ENCODE results near the gene COBL. TPM values are rescaled to one million over a fixed set of nuclear protein-coding genes. Genes with fewer than 3 reads are reported as not detected.

COBL gene
- total RNA-seq, 4 donors from 2014 or later, result under 0.01 to 7.7 (median 2.6) TPM

DNA sequence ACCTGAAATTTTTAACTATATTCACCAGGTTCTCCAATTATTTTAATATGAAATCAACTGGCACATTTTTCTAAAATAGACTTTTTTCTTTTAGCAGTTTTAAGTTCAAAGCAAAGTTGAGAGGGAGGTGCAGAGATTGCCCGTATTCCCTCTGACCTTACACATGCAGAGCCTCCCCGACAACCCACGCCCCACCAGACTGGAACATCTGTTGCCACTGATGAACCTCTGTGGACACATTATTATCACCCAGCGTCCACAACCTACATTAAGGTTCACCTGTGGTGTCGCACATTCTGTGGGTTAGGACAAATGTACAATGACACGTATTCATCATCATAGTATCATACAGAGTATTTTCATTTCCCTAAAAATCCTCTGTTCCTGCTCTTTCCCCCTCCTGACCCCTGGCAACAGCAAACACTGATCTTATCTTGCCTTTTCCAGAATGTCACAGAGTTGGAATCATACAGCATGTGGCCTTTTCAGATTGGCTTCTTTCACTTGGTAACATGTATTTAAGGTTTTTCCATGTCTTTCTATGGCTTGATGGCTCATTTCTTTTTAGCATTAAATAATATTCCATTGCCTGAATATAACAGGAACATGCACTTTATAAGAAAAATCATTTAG, 37.1 kb downstream of the COBL start:
- Histone ChIP-seq H3K36me3 (no peaks in the 10 kb centered on the region), H3K4me1 (no peaks in the 10 kb centered on the region), H3K27me3 (no peaks in the 10 kb centered on the region), H3K27ac (no peak overlapping the region), H3K9me3 (no peaks in the 10 kb centered on the region), H3K4me3 (no peak overlapping the region)
- TF ChIP-seq POLR2A (IDR thresholded peaks at IDR 0.05), result no peak
- TF ChIP-seq, protein P1, sequence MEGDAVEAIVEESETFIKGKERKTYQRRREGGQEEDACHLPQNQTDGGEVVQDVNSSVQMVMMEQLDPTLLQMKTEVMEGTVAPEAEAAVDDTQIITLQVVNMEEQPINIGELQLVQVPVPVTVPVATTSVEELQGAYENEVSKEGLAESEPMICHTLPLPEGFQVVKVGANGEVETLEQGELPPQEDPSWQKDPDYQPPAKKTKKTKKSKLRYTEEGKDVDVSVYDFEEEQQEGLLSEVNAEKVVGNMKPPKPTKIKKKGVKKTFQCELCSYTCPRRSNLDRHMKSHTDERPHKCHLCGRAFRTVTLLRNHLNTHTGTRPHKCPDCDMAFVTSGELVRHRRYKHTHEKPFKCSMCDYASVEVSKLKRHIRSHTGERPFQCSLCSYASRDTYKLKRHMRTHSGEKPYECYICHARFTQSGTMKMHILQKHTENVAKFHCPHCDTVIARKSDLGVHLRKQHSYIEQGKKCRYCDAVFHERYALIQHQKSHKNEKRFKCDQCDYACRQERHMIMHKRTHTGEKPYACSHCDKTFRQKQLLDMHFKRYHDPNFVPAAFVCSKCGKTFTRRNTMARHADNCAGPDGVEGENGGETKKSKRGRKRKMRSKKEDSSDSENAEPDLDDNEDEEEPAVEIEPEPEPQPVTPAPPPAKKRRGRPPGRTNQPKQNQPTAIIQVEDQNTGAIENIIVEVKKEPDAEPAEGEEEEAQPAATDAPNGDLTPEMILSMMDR (IDR thresholded peaks at IDR 0.05), result no peak
- DNase-seq, result no peak
- intact Hi-C loops (cut with DNase I; ENCODE audit: low total_unique reads), result no loop called here

DNA sequence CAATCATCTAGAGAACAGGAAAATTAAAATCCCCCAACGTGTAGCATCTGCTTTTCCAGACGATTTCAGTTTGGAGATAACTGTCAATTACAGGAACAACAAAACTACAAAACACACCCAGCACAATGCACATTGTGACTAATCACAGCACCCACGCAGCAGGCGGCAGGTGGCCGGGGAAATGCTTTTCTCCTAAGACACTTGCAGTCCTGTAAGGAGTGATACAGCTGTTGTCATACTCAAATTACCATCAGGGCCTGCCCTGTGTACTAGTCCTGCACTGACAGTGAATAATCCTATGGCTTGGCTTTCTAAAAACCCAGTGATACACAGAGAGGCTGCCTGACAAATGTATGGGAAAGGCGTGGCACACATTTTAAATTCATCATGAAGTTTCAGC, 37.8 kb downstream of the COBL start:
- no peaks in the 10 kb centered on the region for H3K27me3 ChIP-seq
- TF ChIP-seq POLR2A (IDR thresholded peaks at IDR 0.05), result no peak
- TF ChIP-seq, protein P1 (IDR thresholded peaks at IDR 0.05), result no peak
- H3K36me3 ChIP-seq, result no peaks in the 10 kb centered on the region
- H3K4me1 ChIP-seq, result no peaks in the 10 kb centered on the region
- H3K27ac ChIP-seq, result no peak overlapping the region
- H3K4me3 ChIP-seq, result no peak overlapping the region
- intact Hi-C loops (cut with DNase I; ENCODE audit: low total_unique reads), result no loop called here
- H3K9me3 ChIP-seq, result no peaks in the 10 kb centered on the region
- no peak for DNase-seq

DNA sequence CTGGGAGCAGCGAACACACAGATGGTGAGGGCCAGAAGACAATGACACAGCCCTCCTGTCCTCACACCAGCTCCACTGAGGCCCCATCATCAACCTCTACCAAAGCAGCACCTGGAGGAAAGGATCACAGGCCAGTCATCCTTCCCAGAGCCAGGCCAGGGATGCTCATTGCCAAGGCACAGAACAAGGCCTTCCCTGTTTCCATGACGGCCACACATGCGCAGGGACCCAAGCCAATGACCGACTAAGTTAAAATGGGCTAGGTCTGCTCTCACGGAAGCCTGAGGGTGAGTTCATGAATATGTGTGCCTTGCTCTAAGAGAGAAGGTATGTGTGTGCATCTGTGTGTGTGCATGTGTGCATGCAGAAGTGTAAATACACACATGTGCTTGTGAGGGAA, 39.6 kb downstream of the COBL start:
- H3K27ac ChIP-seq, result no peak overlapping the region
- no peaks in the 10 kb centered on the region for H3K9me3 ChIP-seq
- DNase-seq, result no peak
- intact Hi-C loops (cut with DNase I; ENCODE audit: low total_unique reads), result no loop called here
- no peaks in the 10 kb centered on the region for H3K4me1 ChIP-seq
- TF ChIP-seq, protein P1 (IDR thresholded peaks at IDR 0.05), result no peak
- TF ChIP-seq POLR2A (IDR thresholded peaks at IDR 0.05), result no peak
- no peak overlapping the region for H3K4me3 ChIP-seq
- no peaks in the 10 kb centered on the region for H3K36me3 ChIP-seq
- no peaks in the 10 kb centered on the region for H3K27me3 ChIP-seq

DNA sequence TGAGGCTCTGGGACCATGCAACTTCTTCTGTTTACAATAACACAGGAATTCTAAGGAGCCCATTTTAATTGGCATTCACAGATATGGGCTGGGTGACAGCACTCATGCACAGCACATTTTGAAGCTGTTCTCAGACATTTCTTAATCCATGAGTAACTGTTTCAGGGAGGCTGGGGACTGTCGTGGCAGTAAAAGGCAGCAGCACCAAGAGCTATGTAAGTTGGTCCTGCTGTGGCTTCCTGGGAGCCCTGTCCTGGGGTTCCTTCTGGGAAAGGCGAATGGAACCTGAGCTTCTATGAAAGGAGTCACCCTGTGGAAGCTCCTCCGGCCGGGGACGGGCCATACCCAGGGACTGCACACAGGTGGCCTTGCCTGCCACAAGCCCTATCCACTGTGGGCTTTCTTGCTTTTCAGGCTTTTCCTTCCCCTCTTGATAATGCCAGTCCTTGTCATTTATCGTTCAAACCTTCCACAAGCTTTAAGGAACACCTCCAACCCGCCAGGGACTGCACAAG, 40.5 kb downstream of the COBL start:
- Histone ChIP-seq H3K36me3 (no peaks in the 10 kb centered on the region), H3K4me1 (no peaks in the 10 kb centered on the region), H3K9me3 (no peaks in the 10 kb centered on the region), H3K27ac (no peak overlapping the region), H3K4me3 (no peak overlapping the region), H3K27me3 (no peaks in the 10 kb centered on the region)
- intact Hi-C loops (cut with DNase I; ENCODE audit: low total_unique reads), result no loop called here
- TF ChIP-seq, protein P1 (IDR thresholded peaks at IDR 0.05), result no peak
- TF ChIP-seq POLR2A (IDR thresholded peaks at IDR 0.05), result no peak
- DNase-seq, result no peak

DNA sequence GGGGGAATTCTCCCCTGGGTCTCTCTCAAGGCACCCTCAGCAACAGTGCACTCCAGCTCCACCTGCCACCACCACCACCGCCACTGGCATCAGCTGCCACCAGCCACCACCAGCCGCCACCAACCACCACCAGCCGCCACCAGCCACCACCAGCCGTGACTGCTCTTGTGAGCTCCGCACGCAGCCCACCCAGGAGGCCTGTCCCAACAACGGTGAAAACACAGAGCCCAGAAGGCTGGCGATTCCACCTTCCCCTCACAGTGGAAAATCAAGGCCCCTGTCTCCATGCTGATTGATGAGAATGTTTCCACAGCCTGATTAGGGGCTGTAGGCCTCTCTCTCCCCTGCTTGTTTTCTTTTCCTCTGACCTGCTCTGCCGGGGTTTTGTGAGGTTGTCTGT, 41.1 kb downstream of the COBL start:
- intact Hi-C loops (cut with DNase I; ENCODE audit: low total_unique reads), result no loop called here
- Histone ChIP-seq H3K4me1 (no peaks in the 10 kb centered on the region), H3K27ac (no peak overlapping the region), H3K36me3 (no peaks in the 10 kb centered on the region), H3K4me3 (no peak overlapping the region), H3K9me3 (no peaks in the 10 kb centered on the region), H3K27me3 (no peaks in the 10 kb centered on the region)
- no peak for TF ChIP-seq POLR2A (IDR thresholded peaks at IDR 0.05)
- TF ChIP-seq, protein P1 (IDR thresholded peaks at IDR 0.05), result no peak
- DNase-seq, result no peak

Measured in uterus (tissue), 4 donors.